NCI-H526 treated with DMSO at 0.1 percent for 48 hours (cell line): Measurements from ENCODE around the gene CDC5L.

Experiments used
- DNase-seq: peaks from one replicate; lab custom pipeline; 2025; lab: John Stamatoyannopoulos, UW

The CDC5L gene

DNA sequence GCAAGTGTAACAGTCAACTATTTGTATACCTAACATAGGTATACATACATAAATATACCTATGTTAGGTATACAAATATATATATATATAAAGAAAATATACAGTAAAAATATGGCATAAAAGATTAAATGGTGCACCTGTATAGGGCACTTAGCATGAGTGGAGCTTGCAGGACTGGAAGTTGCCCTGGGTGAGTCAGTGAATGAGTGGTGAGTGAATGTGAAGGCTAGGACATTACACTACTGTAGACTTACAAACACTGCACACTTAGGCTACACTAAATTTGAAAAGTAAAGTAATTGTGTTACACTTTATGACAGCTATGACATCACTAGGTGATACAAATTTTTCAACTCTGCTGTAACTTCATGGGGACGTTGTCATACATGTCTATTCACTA is 65.6 kb downstream of the CDC5L start:
- no peak for DNase-seq

DNA sequence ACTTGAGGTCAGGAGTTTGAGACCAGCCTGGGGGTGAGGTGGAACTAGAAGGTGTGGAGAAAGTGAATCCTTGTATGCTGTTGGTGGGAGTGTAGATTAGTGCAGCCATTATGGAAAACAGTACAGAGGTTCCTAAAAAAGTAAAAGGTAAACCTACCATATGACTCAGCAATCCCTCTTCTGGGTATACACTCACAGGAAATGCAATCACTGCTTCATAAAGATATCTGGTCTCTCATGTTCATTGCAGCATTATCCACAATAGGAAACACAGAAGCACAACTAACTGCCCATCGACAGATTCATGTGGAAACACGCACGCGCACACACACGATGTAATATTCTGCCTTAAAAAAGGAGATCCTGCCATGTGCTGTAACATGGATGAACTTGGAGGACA is 66.7 kb downstream of the CDC5L start:
- no peak for DNase-seq

DNA sequence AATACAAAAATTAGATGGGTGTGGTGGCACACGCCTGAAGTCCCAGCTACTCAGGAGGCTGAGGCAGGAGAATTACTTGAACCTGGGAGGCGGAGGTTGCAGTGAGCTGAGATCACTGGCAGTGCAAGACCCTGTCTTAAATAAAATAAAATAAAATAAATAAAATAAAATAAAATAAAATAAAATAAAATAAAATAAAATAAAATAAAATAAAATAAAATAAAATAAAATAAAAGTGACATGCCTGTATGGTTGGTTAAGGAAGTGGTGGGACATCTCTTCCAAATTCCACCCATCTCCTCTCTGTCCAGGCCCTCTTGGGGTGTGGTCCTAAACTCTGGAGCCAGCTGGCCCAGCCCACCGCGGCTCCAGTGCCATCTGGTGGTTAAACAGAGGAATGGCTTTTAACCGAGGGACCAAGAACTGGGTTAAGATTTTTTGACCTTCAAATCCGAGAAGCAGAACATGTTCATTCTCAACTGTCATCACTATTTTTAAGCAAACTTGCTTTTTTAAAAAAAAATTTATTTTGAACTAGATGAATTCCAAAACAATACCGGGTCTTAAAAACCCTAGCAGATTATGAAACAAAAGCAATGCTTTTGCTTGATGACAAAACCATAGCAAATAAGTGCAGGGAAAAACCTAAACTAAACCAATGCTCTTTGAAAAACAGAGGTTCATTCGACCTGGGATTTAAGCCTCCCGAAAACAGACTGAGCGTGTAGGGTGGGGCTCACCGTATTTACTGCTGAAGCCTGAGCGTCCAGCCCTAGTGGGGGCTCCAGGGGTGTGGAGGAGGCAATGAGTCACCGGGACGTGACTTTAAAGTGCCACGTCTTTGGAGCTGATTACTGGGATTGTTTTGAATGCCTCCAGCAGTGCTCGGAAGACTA is 68.8 kb downstream of the CDC5L start:
- DNase-seq: peak; percentile 56

DNA sequence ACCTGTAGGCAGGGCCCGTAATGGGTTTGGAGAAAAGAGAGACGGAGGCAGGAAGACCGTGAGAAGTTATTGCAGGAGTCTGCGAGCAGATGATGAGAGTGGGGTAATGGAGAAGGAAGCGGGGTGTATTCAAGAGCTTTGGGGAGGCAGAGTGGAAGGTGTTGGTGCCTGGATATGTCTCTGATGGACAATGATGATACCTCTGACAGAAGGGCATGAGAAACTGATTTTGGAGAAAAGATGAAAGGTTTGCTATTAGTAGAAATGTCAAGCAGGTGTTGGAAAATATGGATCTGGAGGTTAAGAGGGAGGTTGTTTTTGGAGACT is 69.4 kb downstream of the CDC5L start:
- no peak for DNase-seq

DNA sequence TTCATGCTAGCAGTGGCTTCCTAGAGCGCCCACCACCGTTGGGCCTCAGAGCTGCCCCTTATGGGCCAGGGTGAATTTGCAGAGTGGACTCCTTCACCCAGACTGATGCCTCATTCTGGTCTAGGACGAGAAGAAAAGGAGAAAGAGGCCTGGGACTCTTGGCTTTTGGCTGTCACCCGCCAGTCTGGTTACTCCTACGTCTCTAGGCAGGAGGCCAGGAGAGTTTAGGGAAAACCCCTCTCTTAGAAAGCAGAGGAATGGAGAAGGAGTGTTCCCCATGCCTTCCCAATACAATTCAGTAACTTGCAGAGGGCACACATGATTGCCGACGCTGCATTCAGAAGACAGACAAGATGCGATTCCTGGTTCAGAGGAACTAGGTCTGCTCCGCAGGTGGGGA is 70.1 kb downstream of the CDC5L start:
- no peak for DNase-seq

DNA sequence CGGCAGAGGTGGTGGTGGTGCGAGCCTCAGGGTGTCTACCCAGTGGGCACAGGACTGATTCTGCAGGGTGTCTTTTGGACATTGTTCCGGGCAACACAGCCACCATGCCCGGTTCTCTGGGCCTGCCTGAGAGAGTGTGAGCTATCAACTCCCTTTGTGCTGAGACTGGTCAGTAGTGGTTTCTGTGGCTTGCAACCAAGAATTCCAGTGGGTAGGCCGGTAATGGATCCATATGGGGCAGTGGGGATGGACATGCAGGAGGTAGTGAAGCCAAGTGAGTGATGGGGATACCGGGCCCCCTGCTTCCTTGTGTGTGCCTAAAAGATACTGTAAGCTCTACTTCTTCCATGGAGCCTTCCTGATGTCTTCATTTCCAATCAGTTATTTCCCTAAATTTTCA is 71.0 kb downstream of the CDC5L start:
- no peak for DNase-seq

DNA sequence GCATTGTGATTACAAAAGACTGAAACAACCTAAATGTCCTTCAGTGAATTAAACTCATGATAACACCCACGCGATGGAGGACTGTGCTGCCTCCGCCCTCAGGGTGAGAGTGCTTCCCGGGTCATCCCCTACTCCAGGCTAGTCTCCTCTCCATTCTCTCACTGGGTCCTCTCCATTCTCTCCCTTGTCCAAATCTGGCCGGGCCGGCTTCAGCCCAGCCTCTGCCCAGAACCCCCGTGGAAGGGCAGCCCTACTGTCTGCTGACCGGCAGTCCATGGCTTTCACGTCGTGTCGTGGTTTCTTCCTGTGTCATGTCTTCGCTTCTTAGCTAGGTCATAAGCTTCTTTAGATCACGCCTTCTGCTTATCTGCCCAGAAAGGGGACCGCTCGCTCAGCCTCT is 74.8 kb downstream of the CDC5L start:
- DNase-seq: no peak

DNA sequence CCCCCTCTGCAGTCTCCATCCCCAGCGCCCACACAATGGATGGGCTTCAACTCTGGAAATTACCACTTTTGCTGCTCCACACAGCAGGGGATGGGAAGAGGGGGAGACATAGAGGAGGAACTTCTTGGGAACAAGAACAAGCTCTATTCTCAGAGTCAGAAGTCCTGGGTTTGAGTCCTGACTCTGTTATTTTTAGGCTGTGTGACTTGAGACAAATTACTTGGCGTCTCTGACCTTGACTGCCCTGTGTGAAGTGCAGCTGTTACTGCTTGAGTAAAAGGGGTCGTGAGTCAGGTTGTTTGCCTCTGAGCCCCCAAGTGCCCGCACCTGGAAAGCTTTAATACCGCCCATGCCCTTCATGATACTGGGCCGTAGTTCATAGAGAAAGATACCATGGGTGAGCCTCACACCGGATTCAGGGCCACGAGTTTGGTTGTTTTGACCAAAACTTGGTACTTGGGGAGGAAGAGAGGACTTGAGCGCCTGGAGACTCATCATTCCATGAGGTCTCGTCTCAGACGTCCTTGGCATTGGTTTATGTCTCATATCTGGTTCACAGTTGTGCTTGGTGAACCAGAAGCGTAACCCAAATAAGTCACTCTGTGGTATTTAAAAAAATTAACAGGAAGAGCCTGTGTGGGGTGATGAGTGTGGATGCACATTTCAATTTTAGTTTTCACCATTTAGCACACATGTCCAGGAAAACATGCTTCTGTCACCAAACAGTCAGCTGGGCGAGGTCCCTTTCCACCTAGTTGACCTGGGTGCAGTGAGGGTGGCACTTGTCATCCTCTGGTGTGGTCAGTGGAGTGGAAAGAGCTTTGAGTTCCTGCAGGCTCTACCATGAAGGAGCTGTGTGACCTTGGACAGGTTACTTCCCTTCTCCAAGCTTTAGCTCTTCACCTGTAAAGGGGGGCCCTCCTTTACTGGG is 75.6 kb downstream of the CDC5L start:
- DNase-seq: no peak

DNA sequence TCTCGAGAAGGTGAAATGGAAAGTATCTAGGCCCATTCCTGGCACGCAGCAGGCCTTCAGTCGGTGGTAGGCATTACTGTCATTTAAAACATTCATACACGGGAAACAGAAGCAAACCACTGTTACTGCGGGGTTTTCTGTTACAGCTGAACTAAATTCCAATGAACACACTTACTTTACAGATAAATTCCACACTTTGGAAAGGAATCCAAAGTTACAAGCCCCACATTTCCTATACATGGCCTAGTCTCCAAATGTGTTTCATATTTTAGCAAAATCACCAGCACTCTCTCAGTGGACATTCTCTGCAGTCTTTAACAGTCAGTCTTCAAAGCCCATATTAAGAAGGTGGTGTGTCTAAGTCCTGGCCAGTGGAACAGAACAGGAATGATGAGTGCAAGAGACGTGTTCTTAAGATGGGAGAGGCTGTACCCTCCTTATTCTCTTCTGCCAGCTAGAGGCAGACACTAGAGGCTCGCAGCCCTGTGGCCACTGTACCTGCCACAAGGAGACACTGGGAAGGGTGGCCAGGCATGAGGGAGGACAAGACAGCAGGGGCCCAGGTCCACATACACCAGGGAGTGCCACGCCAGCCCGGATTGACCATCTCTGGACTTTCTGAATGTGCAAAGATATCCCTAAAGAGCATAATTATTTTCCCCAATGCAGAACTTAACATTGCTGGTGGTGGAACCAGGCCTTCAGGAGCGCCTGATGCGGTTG is 76.4 kb downstream of the CDC5L start:
- no peak for DNase-seq

DNA sequence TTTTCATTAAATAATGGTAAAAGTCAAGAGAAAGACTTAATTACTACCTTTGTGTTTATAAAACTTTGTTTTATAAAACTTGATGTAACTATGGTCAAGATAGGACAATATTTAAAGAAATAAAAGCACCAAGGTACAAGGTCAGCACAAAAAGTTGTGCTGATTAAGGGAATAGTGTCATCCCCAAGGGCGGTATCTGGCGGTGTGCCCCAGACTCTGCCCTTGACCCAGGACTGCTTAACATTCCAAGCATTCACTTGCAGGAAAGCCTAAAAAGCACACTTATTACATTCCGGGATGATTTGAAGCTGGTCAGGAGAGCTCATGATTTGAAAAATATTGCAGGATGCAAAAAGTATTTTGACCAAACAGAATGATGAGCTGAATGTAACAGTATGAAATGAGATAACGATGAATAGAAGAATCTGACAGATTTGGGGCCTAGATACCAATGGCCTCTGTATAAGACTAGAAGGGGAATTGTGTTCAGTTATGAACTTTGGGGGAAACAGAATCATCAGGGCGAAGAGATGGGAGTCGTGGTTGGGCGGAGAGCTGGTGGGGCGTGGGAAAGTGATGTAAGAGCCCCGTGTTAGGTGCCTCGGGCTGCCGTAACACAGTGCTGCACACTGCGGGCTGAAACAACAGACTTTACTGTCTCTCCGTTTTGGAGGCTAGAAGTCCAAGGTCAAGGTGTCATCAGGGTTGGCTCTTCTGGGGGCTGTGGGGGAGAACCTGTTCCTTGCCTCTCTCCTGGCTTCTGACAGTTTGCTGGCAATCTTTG is 77.2 kb downstream of the CDC5L start:
- no peak for DNase-seq

DNA sequence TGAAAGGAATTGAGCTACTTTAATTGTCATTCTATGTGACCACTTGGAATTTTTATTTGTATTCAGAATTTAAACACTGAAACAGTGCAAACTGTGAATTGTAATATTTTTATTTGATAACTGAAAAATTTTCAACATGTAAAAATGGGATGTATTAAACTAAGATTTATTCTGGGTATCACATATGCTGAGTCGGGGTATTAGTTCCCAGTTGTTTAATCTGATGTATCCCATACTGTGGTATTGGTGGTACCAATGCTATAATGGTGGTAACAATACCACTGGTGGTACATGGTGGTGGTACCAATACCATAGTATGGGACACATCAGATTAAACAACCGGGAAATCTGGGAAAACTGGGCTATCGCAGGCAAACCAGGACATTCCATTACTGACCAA is 79.4 kb downstream of the CDC5L start:
- no peak for DNase-seq

DNA sequence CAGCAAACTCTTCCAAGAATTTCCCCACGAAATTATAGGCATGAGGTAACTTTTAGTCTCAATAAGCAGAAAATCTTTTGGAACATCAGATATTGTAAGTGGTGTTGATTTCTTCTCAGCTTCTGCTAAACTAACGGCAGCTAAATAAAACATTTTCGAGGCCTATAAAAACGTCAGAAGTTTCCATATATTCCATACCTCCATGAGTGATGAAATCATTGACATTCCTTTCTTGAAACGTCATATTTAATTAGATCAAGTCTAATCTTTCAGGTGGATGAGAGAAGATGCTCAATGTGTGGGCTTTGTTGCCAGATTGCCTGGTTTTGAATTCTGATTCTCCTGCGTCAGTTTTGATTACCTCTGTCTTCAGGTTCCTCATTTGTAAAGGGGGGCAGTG is 81.3 kb downstream of the CDC5L start:
- no peak for DNase-seq

DNA sequence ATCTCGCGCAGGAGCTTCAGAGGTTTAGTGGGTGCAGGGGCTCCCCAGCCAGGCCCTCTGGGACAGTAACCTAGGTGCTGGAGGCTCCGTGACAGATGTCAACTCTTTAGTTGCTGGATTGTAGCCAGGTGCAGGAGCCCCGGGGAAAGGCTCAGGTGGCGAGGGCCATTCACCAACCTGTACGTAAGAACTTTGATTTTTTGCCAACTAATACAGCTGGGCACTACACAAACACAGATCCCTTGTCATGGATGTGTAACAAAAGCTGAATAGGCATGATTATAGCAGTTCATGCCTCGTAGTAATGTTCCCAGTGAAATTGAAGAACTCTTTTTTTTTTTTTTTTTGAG is 82.6 kb downstream of the CDC5L start:
- DNase-seq: peak; percentile 51

DNA sequence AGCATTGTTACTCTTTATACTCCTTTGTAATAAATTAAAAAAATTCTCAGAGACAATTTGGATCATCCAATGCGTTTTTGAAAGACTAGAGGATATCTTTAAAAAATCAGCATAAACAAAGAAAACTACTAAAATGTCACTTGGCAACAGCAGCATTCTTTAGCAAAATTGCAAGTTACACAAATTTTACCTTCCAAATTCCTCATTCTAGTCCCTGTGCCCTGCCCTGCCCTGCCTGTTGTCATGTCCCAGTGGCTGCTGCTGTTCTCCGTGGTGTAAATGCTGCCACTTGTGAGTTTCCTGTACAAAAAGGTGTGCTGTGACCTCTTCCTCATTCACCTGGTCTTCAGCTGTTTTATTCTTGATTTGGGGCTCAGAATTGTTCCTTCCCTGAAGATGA is 83.2 kb downstream of the CDC5L start:
- no peak for DNase-seq

DNA sequence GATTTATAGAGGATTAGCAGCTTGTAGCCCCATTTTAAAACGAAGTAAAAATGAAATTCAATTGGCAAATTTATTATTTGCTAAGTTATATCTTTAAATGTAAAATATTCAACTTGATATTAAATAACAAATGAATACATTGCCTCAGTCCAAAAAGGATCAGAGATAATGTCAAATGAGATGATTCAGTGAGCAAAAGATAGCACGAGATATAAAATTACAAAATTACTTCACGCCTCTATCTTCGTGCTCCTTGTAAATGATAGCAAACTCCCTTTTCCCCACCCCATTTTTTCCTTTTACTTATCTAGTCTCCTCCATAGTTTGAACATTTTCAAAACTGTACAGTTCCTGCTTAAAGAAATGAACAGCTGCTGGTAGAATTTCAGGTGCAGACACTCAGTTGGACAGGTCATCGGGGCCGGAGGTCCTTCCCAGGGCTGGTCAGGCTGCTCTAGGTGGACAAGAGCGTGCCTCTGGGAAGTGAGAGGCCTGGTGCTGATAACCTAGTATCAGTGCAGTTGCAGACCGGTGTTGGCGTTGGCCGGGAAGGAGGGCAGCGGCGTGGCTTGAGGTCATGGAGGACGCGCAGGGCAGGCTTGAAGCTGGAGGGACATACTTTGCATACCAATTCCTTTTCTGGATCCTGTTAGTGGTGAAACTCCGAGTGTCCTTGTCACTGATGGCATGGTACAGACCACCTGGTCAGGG is 83.9 kb downstream of the CDC5L start:
- no peak for DNase-seq

DNA sequence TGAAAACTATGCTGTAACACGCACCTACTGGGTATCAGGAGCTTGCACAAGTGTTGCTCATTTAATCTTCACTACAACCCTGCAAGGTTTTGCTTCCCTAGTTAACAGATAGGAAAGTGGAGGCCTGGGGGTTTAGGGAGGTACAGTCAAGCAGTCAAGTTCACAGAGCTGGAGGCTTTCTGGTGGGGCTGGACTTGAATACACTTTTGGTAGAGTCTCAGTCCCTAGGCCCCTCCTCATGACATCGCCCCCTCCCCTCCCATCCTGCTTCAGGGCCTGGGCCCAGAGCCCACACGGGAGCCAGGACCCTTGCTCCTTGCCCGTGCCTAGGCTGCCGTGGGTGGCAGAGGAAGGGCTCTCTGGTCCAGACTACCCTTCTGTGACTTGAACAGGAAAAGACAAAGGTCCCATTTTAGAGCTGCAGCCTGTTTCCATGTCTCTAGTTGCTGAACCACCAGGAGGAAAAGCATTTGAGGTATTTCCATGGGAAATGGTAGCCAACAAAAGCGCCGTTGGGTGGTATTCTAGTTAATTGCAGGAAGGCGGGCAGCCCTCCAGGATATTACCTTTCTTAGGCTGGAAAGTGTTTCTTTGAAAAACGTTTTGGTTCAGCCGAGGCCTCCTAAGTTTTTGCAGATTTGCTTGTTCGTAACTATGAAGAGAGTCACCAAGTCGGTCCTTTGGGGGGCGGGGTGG is 84.9 kb downstream of the CDC5L start:
- DNase-seq: no peak

DNA sequence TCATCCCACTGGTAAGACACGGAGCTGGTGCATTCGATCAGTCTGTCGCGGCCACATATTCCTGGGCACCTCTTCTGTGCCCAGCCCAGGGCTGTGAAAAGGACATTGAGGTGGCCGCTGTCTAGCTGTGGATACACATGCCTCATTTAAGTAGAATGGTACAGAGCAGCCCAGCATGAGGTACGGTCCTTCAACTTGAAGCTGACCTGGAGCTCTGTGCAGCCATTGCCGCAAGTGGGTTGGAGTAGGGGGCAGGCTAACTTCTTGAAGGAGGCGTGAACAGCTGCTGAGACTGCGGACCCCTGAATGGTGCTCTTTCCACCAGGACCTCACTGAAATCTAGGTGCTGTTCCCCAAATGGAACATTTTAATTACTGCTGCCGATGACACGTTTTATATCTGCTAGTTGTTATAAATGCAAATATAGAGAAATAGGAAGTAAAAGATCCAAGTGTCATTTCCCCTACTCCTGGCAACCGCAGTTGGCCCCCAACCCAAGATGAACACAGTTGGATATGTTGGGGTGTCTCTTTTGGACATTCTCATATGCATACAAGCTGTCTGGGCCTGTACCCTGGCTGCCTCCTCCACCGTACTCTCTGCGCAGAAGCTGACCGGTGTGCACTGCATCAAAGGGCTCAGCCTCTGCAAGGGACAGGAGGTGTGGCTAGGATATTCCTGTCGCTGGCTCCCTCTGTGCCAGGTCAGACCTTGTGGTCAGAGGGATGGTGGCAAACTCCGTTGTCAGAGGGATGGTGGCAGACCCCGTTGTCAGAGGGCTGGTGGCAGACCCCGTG is 86.1 kb downstream of the CDC5L start:
- no peak for DNase-seq

DNA sequence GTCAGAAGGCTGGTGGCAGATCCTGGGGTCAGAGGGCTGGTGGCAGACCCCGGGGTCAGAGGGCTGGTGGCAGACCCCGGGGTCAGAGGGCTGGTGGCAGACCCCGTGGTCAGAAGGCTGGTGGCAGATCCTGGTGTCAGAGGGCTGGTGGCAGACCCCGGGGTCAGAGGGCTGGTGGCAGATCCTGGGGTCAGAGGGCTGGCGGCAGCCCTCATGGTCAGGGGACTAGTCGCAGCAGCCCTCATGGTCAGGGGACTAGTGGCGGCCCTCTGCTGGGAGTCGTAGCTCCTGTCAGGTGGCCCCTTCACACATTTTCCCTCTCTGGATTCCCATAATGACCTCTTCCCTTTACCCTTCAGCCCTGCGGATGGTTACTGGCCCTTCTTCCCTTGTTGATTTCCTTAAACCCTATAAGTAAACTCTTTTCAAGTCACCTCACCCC is 86.7 kb downstream of the CDC5L start:
- no peak for DNase-seq

DNA sequence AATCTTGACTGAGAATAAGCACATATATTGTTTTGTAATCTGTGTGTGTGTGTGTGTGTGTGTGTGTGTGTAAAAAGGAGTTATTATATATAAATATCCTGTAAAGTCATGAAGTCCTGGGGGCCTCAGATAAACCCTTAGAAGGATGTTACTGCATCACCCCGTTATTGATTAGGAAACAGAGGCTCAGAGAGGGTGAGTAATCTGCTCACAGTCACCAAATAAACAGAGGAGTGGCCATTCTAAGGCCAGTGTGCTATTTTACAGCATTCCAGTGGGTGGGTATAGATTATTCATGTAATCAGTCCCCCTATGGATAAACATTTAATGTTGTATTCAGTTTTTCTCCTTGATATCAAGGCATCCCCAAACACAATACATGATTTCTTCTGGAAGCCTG is 87.1 kb downstream of the CDC5L start:
- no peak for DNase-seq

DNA sequence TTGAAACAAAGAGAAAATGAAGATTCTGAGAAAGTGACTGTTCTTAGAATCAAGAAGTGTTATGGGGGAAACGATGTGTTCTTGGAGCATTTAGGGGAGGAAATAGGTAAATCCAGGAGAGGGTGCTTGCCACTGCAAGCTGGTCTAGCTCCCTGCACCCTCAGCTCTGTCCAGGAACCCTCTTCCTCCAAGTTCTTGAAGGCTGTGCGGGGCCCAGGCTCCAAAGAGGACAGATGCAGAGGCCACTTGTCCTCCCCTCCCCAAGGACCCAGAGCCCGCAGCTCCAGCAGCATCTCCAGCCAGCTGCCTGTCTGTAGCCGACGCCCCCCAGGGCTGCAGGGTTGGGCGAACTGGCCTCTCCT is 87.9 kb downstream of the CDC5L start:
- no peak for DNase-seq
